GM23338 (cell line): ENCODE measurements around the gene EGFL6. TPM values are rescaled to one million over a fixed set of nuclear protein-coding genes. Genes with fewer than 3 reads are reported as not detected.
A peak's percentile ranks its signal among the peaks of the same experiment; 100 is the strongest.

ENCODE experiments used
- ATAC-seq: fragments of 200-7000 bp; cut with Tn5 transposase; 3 replicates; pipeline ENCODE4 v1.9.1; 2020
- DNase-seq: peaks from one replicate; pipeline ENCODE4 v3.0.0-alpha.2; 2015; ENCODE audit warnings: low spot score
- H2AFZ ChIP-seq: fragments of 200-600 bp; sonication (generic); 2 replicates; pipeline ENCODE4 v1.8.0; 2016; ENCODE audit warnings: antibody characterized with exemption, mild to moderate bottlenecking, moderate library complexity
- H3F3A ChIP-seq: fragments of 200-600 bp; sonication (generic); replicated peaks from 2 replicates; pipeline ENCODE4 v1.8.0; 2017; ENCODE audit warnings: antibody characterized with exemption, mixed run types, low read depth
- H3K27ac ChIP-seq: fragments of 200-600 bp; sonication (generic); 2 replicates; pipeline ENCODE4 v1.6.1; 2016; ENCODE audit warnings: low read depth
- H3K27me3 ChIP-seq: fragments of 200-600 bp; sonication (generic); 2 replicates; pipeline ENCODE4 v1.8.0; 2016; ENCODE audit warnings: mild to moderate bottlenecking, mixed run types, moderate library complexity; ENCODE audit not compliant: insufficient read depth
- H3K36me3 ChIP-seq: fragments of 200-600 bp; sonication (generic); 2 replicates; pipeline ENCODE4 v1.8.0; 2016; ENCODE audit warnings: mild to moderate bottlenecking; ENCODE audit not compliant: insufficient read depth
- H3K4me1 ChIP-seq: fragments of 200-600 bp; sonication (generic); 2 replicates; pipeline ENCODE4 v1.8.0; 2016; ENCODE audit warnings: mild to moderate bottlenecking, moderate library complexity; ENCODE audit not compliant: insufficient read depth
- H3K4me2 ChIP-seq: fragments of 200-600 bp; sonication (generic); 2 replicates; pipeline ENCODE4 v1.7.1; 2017; ENCODE audit warnings: mixed run types
- H3K4me3 ChIP-seq: fragments of 200-600 bp; sonication (generic); 2 replicates; pipeline ENCODE4 v1.6.1; 2016; ENCODE audit warnings: mixed run types
- H3K79me2 ChIP-seq: fragments of 200-600 bp; sonication (generic); replicated peaks from 2 replicates; pipeline ENCODE4 v1.8.0; 2017; ENCODE audit warnings: mild to moderate bottlenecking; ENCODE audit not compliant: insufficient read depth
- H3K9me2 ChIP-seq: fragments of 200-600 bp; sonication (generic); 2 replicates; pipeline ENCODE4 v1.8.0; 2017; ENCODE audit not compliant: insufficient read depth
- H4K20me1 ChIP-seq: fragments of 200-600 bp; sonication (generic); replicated peaks from 2 replicates; pipeline ENCODE4 v1.8.0; 2017; ENCODE audit warnings: mild to moderate bottlenecking; ENCODE audit not compliant: insufficient read depth
- H3K27ac Mint-ChIP-seq: 2 replicates; pipeline ENCODE4 v1.8.0; 2020; ENCODE audit warnings: inconsistent platforms, mild to moderate bottlenecking, moderate library complexity, mixed read lengths
- H3K27me3 Mint-ChIP-seq: 3 replicates; pipeline ENCODE4 v1.8.0; 2022; ENCODE audit warnings: low read depth, mild to moderate bottlenecking, moderate library complexity, mixed read lengths, inconsistent platforms; ENCODE audit not compliant: insufficient read depth, poor library complexity
- H3K36me3 Mint-ChIP-seq: 3 replicates; pipeline ENCODE4 v1.8.0; 2021; ENCODE audit warnings: low read depth, mild to moderate bottlenecking, inconsistent platforms, moderate library complexity, mixed read lengths
- H3K4me1 Mint-ChIP-seq: 3 replicates; pipeline ENCODE4 v1.8.0; 2020; ENCODE audit warnings: mild to moderate bottlenecking, inconsistent platforms, mixed read lengths
- H3K4me3 Mint-ChIP-seq: 3 replicates; pipeline ENCODE4 v1.8.0; 2021; ENCODE audit warnings: moderate library complexity, mild to moderate bottlenecking, inconsistent platforms, mixed read lengths
- H3K9me3 Mint-ChIP-seq: 3 replicates; pipeline ENCODE4 v1.8.0; 2020; ENCODE audit warnings: moderate library complexity, mild to moderate bottlenecking, inconsistent platforms, mixed read lengths
- CREB1 ChIP-seq: fragments of 250-450 bp; sonication (Bioruptor Pico); IDR thresholded peaks from 2 replicates; pipeline ENCODE4 v1.5.0; 2020; ENCODE audit warnings: low read depth, mild to moderate bottlenecking, moderate library complexity
- CTCF ChIP-seq, 2 experiments: fragments of 200-600 bp in 1 of 2; sonication (generic) in 1 of 2; conservative IDR thresholded peaks; 2 replicates each; pipeline versions ENCODE4 v1.5.1 to v1.6.1; 2016 to 2017; ENCODE audit warnings: antibody characterized with exemption in 2 of 2, low read depth in 2 of 2, mild to moderate bottlenecking in 2 of 2, moderate library complexity in 1 of 2
- ETS1 ChIP-seq: IDR thresholded peaks from 2 replicates; pipeline ENCODE4 v1.6.1; 2016; ENCODE audit warnings: antibody characterized with exemption
- EZH2 ChIP-seq: fragments of 200-600 bp; sonication (generic); IDR thresholded peaks from one replicate; pipeline ENCODE4 v1.8.0; 2017; ENCODE audit warnings: antibody characterized with exemption, mild to moderate bottlenecking, low read depth; ENCODE audit not compliant: unreplicated experiment
- EZH2phosphoT487 ChIP-seq: fragments of 200-600 bp; sonication (generic); IDR thresholded peaks from one replicate; pipeline ENCODE4 v1.8.1; 2018; ENCODE audit warnings: antibody characterized with exemption; ENCODE audit not compliant: unreplicated experiment
- JUNB ChIP-seq: IDR thresholded peaks from one replicate; pipeline ENCODE4 v1.6.1; 2016; ENCODE audit warnings: antibody characterized with exemption; ENCODE audit not compliant: unreplicated experiment
- NANOG ChIP-seq: IDR thresholded peaks from 2 replicates; pipeline ENCODE4 v1.6.1; 2016; ENCODE audit warnings: antibody characterized with exemption, borderline replicate concordance
- POLR2AphosphoS5 ChIP-seq: IDR thresholded peaks from 2 replicates; pipeline ENCODE4 v1.6.1; 2016; ENCODE audit warnings: antibody characterized with exemption, low read depth
- STAT1 ChIP-seq: IDR thresholded peaks from one replicate; pipeline ENCODE4 v1.6.1; 2016; ENCODE audit warnings: antibody characterized with exemption; ENCODE audit not compliant: unreplicated experiment
- ZNF114 ChIP-seq: fragments of 250-450 bp; sonication (Bioruptor Pico); IDR thresholded peaks from 2 replicates; pipeline ENCODE4 v1.5.0; 2020; ENCODE audit warnings: mild to moderate bottlenecking, moderate library complexity
- ZNF331 ChIP-seq: fragments of 250-450 bp; sonication (Bioruptor Pico); IDR thresholded peaks from 2 replicates; pipeline ENCODE4 v1.5.0; 2020; ENCODE audit warnings: low read depth, mild to moderate bottlenecking, moderate library complexity
- polyA plus RNA-seq: library from polyadenylated mRNA; unstranded; fragments of >200 nt; fragmentation: Nextera tagmentation; extraction: Ambion mirVana; gene quantifications from 2 replicates; pipeline ENCODE4 v1.2.1, GENCODE V29; 2016
- total RNA-seq: library from RNA; depleted of rRNA; stranded (reverse); fragments of >200 nt; shearing (Covaris generic); gene quantifications from 2 replicates; pipeline ENCODE4 v1.2.3, GENCODE V29; 2014
- TF ChIP-seq, protein P1 (sequence below): IDR thresholded peaks from one replicate; pipeline ENCODE4 v1.6.1; 2018; ENCODE audit warnings: antibody characterized with exemption; ENCODE audit not compliant: unreplicated experiment
- TF ChIP-seq, protein P2 (sequence below): fragments of 250-450 bp; sonication (Bioruptor Pico); IDR thresholded peaks from 2 replicates; pipeline ENCODE4 v1.5.0; 2020; ENCODE audit warnings: mild to moderate bottlenecking, moderate library complexity

The EGFL6 gene
- total and polyA plus RNA-seq, 2 experiments from 2014 or later = 1.2 to 2.6 TPM

- Histone ChIP-seq H3K27ac (no peak overlapping the region), H3F3A (no peaks in the 10 kb centered on the region), H3K79me2 (no peaks in the 10 kb centered on the region), H4K20me1 (no peaks in the 10 kb centered on the region), H3K4me2 (no peak overlapping the region), H3K27me3 (no peaks in the 10 kb centered on the region), H2AFZ (peak overlapping the region; percentile 4; the same call in 1 of the 2 replicates), H3K9me2 (no peaks in the 10 kb centered on the region), H3K4me1 (peaks cover 5% of the 10 kb centered on the region; the same call in 1 of the 2 replicates), H3K4me3 (no peak overlapping the region), H3K36me3 (no peaks in the 10 kb centered on the region)
- no peak for TF ChIP-seq ZNF331 (CRISPR knock-in tag)
- no peak for TF ChIP-seq EZH2phosphoT487
- no peak for TF ChIP-seq POLR2AphosphoS5
- TF ChIP-seq EZH2 = no peak
- TF ChIP-seq STAT1 = no peak
- TF ChIP-seq JUNB = no peak
- TF ChIP-seq, protein P1, sequence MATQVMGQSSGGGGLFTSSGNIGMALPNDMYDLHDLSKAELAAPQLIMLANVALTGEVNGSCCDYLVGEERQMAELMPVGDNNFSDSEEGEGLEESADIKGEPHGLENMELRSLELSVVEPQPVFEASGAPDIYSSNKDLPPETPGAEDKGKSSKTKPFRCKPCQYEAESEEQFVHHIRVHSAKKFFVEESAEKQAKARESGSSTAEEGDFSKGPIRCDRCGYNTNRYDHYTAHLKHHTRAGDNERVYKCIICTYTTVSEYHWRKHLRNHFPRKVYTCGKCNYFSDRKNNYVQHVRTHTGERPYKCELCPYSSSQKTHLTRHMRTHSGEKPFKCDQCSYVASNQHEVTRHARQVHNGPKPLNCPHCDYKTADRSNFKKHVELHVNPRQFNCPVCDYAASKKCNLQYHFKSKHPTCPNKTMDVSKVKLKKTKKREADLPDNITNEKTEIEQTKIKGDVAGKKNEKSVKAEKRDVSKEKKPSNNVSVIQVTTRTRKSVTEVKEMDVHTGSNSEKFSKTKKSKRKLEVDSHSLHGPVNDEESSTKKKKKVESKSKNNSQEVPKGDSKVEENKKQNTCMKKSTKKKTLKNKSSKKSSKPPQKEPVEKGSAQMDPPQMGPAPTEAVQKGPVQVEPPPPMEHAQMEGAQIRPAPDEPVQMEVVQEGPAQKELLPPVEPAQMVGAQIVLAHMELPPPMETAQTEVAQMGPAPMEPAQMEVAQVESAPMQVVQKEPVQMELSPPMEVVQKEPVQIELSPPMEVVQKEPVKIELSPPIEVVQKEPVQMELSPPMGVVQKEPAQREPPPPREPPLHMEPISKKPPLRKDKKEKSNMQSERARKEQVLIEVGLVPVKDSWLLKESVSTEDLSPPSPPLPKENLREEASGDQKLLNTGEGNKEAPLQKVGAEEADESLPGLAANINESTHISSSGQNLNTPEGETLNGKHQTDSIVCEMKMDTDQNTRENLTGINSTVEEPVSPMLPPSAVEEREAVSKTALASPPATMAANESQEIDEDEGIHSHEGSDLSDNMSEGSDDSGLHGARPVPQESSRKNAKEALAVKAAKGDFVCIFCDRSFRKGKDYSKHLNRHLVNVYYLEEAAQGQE = no peak
- no peak for TF ChIP-seq CREB1 (CRISPR knock-in tag)
- no peak for TF ChIP-seq NANOG
- no peak for TF ChIP-seq ZNF114 (CRISPR knock-in tag)
- TF ChIP-seq ETS1 = no peak
- TF ChIP-seq, protein P2, sequence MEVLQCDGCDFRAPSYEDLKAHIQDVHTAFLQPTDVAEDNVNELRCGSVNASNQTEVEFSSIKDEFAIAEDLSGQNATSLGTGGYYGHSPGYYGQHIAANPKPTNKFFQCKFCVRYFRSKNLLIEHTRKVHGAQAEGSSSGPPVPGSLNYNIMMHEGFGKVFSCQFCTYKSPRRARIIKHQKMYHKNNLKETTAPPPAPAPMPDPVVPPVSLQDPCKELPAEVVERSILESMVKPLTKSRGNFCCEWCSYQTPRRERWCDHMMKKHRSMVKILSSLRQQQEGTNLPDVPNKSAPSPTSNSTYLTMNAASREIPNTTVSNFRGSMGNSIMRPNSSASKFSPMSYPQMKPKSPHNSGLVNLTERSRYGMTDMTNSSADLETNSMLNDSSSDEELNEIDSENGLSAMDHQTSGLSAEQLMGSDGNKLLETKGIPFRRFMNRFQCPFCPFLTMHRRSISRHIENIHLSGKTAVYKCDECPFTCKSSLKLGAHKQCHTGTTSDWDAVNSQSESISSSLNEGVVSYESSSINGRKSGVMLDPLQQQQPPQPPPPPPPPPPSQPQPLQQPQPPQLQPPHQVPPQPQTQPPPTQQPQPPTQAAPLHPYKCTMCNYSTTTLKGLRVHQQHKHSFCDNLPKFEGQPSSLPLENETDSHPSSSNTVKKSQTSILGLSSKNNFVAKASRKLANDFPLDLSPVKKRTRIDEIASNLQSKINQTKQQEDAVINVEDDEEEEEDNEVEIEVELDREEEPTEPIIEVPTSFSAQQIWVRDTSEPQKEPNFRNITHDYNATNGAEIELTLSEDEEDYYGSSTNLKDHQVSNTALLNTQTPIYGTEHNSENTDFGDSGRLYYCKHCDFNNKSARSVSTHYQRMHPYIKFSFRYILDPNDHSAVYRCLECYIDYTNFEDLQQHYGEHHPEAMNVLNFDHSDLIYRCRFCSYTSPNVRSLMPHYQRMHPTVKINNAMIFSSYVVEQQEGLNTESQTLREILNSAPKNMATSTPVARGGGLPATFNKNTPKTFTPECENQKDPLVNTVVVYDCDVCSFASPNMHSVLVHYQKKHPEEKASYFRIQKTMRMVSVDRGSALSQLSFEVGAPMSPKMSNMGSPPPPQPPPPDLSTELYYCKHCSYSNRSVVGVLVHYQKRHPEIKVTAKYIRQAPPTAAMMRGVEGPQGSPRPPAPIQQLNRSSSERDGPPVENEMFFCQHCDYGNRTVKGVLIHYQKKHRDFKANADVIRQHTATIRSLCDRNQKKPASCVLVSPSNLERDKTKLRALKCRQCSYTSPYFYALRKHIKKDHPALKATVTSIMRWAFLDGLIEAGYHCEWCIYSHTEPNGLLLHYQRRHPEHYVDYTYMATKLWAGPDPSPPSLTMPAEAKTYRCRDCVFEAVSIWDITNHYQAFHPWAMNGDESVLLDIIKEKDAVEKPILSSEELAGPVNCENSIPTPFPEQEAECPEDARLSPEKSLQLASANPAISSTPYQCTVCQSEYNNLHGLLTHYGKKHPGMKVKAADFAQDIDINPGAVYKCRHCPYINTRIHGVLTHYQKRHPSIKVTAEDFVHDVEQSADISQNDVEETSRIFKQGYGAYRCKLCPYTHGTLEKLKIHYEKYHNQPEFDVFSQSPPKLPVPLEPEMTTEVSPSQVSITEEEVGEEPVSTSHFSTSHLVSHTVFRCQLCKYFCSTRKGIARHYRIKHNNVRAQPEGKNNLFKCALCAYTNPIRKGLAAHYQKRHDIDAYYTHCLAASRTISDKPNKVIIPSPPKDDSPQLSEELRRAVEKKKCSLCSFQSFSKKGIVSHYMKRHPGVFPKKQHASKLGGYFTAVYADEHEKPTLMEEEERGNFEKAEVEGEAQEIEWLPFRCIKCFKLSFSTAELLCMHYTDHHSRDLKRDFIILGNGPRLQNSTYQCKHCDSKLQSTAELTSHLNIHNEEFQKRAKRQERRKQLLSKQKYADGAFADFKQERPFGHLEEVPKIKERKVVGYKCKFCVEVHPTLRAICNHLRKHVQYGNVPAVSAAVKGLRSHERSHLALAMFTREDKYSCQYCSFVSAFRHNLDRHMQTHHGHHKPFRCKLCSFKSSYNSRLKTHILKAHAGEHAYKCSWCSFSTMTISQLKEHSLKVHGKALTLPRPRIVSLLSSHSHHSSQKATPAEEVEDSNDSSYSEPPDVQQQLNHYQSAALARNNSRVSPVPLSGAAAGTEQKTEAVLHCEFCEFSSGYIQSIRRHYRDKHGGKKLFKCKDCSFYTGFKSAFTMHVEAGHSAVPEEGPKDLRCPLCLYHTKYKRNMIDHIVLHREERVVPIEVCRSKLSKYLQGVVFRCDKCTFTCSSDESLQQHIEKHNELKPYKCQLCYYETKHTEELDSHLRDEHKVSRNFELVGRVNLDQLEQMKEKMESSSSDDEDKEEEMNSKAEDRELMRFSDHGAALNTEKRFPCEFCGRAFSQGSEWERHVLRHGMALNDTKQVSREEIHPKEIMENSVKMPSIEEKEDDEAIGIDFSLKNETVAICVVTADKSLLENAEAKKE = no peak
- no peak for TF ChIP-seq CTCF (conservative IDR thresholded peaks at IDR 0.05; ENCODE audit: low read depth in 2 of 2)
- no peak for DNase-seq
- H3K4me3 Mint-ChIP-seq = no peak overlapping the region
- H3K4me1 Mint-ChIP-seq = peaks cover 11% of the 10 kb centered on the region
- H3K27ac Mint-ChIP-seq = no peak overlapping the region
- H3K36me3 Mint-ChIP-seq = no peaks in the 10 kb centered on the region
- no peaks in the 10 kb centered on the region for H3K27me3 Mint-ChIP-seq
- no peak for ATAC-seq
- H3K9me3 Mint-ChIP-seq = no peaks in the 10 kb centered on the region
Observed at GRCh38 chrX:13607331-13607995, 38.1 kb downstream of the EGFL6 start.
